Neural cell (in vitro differentiated cells): ENCODE results near the gene WIPF2.

Experiments
- EP300 ChIP-seq: fragments of 450-650 bp; conservative IDR thresholded peaks from 2 replicates; pipeline ENCODE4 v1.6.1; 2014; ENCODE audit warnings: antibody characterized with exemption, mild to moderate bottlenecking, moderate library complexity; ENCODE audit not compliant: poor library complexity, severe bottlenecking
- EZH2 ChIP-seq: fragments of 200-600, 300-800 bp; shearing (Covaris generic), sonication (generic); IDR thresholded peaks from 2 replicates; pipeline ENCODE4 v1.6.1; 2014; ENCODE audit warnings: antibody characterized with exemption, low read length, borderline replicate concordance, mild to moderate bottlenecking; ENCODE audit not compliant: insufficient read depth, poor library complexity, severe bottlenecking
- RAD21 ChIP-seq: fragments of 450-650 bp; conservative IDR thresholded peaks from 2 replicates; pipeline ENCODE4 v1.6.1; 2014; ENCODE audit warnings: antibody characterized with exemption, mild to moderate bottlenecking, moderate library complexity

GRCh38 chr17:40182606-40183005 is 36.5 kb upstream of the WIPF2 start:
- TF ChIP-seq EZH2 (no peak), RAD21 (no peak), EP300 (no peak)
